ENCODE data around the gene B3GNT7.

Gene B3GNT7

DNA sequence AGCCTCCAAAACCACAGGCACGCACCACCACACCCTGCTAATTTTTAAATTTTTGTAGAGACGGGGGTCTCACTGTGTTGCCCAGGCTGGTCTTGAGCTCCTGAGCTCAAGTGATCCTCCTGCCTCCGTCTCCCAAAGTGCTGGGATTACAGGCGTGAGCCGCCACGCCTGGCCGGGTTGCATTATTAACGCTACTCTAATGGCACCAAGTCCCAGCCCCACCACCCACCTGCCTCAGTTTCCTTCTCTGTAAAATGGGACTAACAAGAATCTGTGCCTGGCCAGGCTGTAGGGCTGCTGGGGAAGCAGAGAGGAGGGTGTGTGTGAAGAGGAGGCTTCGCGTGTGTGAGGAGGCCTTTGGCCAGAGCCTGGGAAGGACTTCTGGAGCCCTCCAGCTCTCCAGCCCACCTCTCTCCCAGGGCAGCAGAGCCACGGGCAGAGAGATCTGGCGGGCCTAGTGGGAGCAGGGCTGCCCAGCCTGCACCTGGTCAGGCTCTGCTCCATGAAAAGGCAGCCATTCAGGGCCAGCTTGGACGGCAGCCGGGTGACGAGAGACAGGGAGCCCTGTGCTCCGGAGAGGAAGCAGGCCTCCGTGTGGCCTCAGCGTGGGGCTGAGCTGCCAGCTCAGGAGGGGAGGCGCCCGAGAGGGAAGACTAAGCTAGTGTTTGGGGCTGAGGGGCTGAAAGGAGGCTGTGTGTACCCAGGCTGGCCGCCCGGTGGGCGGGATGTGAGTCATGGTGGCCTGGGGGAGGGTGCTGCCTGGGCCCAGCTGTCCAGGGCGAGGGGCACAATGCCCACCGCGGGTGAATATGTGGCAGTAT, 7.4 kb upstream of the B3GNT7 start:
- Histone ChIP-seq H3K36me3 (ENCODE audit: low read depth) (no peaks in the 10 kb centered on the region), H3K27ac (ENCODE audit: poor library complexity, severe bottlenecking) (no peak overlapping the region), H3K4me3 (ENCODE audit: severe bottlenecking) (no peak overlapping the region), H3K9me3 (ENCODE audit: severe bottlenecking) (no peaks in the 10 kb centered on the region), H3K4me1 (ENCODE audit: insufficient read depth, poor library complexity, severe bottlenecking) (no peaks in the 10 kb centered on the region), H3K27me3 (ENCODE audit: insufficient read depth, poor library complexity, severe bottlenecking) (no peaks in the 10 kb centered on the region)
- TF ChIP-seq, protein P1, sequence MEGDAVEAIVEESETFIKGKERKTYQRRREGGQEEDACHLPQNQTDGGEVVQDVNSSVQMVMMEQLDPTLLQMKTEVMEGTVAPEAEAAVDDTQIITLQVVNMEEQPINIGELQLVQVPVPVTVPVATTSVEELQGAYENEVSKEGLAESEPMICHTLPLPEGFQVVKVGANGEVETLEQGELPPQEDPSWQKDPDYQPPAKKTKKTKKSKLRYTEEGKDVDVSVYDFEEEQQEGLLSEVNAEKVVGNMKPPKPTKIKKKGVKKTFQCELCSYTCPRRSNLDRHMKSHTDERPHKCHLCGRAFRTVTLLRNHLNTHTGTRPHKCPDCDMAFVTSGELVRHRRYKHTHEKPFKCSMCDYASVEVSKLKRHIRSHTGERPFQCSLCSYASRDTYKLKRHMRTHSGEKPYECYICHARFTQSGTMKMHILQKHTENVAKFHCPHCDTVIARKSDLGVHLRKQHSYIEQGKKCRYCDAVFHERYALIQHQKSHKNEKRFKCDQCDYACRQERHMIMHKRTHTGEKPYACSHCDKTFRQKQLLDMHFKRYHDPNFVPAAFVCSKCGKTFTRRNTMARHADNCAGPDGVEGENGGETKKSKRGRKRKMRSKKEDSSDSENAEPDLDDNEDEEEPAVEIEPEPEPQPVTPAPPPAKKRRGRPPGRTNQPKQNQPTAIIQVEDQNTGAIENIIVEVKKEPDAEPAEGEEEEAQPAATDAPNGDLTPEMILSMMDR (IDR thresholded peaks at IDR 0.05; ENCODE audit: poor library complexity, severe bottlenecking): no peak
- ATAC-seq (ENCODE audit: low read depth) (peak; percentile 18; the same call in 1 of the 3 replicates), DNase-seq (ENCODE audit: low spot score) (no peak)

DNA sequence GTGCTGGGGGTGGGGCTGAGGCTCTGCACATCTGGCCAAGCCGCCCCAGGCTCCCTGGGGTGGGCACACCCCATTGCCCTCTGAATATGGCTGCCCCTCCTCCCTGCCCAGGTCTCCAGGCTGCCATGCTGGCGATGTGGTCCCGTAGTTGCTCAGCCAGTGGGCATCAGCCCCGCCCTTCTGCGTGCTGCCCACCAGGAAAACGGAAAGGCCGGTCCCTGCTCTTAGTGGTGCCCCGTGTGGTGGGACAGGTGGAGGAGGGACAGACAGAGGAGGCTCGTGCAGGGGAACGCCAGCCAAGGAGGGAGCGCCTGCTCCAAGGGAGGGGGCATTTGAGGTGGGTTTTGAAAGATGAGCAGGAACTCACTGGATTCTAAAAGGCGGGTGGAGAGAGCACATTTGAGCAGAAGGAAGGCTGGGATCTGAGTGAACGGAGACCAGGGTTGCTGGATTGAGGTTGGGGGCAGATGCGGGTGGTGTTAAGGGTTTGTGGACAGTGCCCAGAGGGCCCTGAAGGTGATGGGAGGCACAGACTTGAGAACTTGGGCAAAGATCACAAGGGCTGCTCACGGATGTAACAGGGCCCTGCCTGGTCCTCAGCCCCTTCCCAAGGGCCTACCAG, 6.7 kb upstream of the B3GNT7 start:
- TF ChIP-seq, protein P1 (IDR thresholded peaks at IDR 0.05; ENCODE audit: poor library complexity, severe bottlenecking): no peak
- no peak overlapping the region for H3K4me3 ChIP-seq (ENCODE audit: severe bottlenecking)
- H3K9me3 ChIP-seq (ENCODE audit: severe bottlenecking): no peaks in the 10 kb centered on the region
- no peak overlapping the region for H3K27ac ChIP-seq (ENCODE audit: poor library complexity, severe bottlenecking)
- no peaks in the 10 kb centered on the region for H3K4me1 ChIP-seq (ENCODE audit: insufficient read depth, poor library complexity, severe bottlenecking)
- H3K27me3 ChIP-seq (ENCODE audit: insufficient read depth, poor library complexity, severe bottlenecking): no peaks in the 10 kb centered on the region
- ATAC-seq (ENCODE audit: low read depth): no peak; the same call in 2 of the 3 replicates
- H3K36me3 ChIP-seq (ENCODE audit: low read depth): no peaks in the 10 kb centered on the region
- DNase-seq (ENCODE audit: low spot score): no peak

DNA sequence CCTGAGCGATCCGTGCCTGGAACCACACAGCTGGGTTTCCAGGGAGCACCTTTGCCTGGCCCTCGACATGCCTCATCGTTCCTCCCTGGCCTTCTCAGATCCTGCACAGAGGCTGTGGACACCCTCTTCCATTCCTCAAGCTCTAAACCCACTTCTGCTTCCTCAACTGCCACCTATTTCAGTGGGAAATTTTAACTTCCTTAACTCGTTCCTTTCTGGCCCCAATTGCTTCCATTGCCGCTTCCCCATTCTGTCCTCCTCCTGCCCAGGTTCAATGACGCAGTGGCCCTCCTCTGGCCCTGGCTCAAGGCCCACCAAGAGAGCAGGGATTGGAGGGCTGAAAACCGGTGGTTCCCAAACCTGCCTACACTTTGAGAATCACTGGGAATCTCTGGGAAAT, 4.8 kb upstream of the B3GNT7 start:
- Histone ChIP-seq H3K9me3 (ENCODE audit: severe bottlenecking) (no peaks in the 10 kb centered on the region), H3K4me1 (ENCODE audit: insufficient read depth, poor library complexity, severe bottlenecking) (no peaks in the 10 kb centered on the region), H3K4me3 (ENCODE audit: severe bottlenecking) (no peak overlapping the region), H3K36me3 (ENCODE audit: low read depth) (no peaks in the 10 kb centered on the region), H3K27me3 (ENCODE audit: insufficient read depth, poor library complexity, severe bottlenecking) (peaks cover 3% of the 10 kb centered on the region), H3K27ac (ENCODE audit: poor library complexity, severe bottlenecking) (no peak overlapping the region)
- TF ChIP-seq, protein P1 (IDR thresholded peaks at IDR 0.05; ENCODE audit: poor library complexity, severe bottlenecking): no peak
- ATAC-seq (ENCODE audit: low read depth): no peak
- no peak for DNase-seq (ENCODE audit: low spot score)

DNA sequence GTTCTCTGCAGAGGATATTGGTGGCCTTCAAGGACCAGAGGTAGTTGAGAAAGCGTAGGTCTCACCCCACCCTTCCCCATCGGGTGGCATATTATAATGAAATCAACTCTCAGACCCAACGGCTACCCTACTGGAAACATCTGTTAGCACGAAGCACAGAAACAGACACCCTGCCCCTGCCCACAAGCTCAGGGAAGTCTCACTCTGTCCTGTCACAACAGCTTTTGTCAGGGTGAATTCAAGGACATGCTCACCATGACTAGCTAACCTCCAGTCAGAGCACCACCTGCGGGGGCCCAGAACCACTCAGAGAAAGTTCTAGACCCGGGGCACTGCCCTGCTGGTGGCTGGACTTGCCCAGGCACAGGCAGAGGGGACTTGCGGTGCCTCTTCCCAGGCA, 3.5 kb upstream of the B3GNT7 start:
- H3K27ac ChIP-seq (ENCODE audit: poor library complexity, severe bottlenecking): no peak overlapping the region
- no peak overlapping the region for H3K4me3 ChIP-seq (ENCODE audit: severe bottlenecking)
- DNase-seq (ENCODE audit: low spot score): no peak
- TF ChIP-seq, protein P1 (IDR thresholded peaks at IDR 0.05; ENCODE audit: poor library complexity, severe bottlenecking): no peak
- no peak for ATAC-seq (ENCODE audit: low read depth)
- peaks cover 12% of the 10 kb centered on the region for H3K27me3 ChIP-seq (ENCODE audit: insufficient read depth, poor library complexity, severe bottlenecking)
- H3K9me3 ChIP-seq (ENCODE audit: severe bottlenecking): no peaks in the 10 kb centered on the region
- H3K36me3 ChIP-seq (ENCODE audit: low read depth): no peaks in the 10 kb centered on the region
- H3K4me1 ChIP-seq (ENCODE audit: insufficient read depth, poor library complexity, severe bottlenecking): no peaks in the 10 kb centered on the region
